MM.1S (cell line): Measurements from ENCODE around the gene NCAM2.

Experiments used
- DNase-seq: peaks from one replicate; pipeline ENCODE4 v3.0.0-alpha.2; 2015
- H2AFZ ChIP-seq: fragments of 300-600 bp; sonication (generic); 2 replicates; pipeline ENCODE4 v1.6.0; 2016; ENCODE audit warnings: antibody characterized with exemption, low read length
- H3F3A ChIP-seq: fragments of 300-600 bp; sonication (generic); 2 replicates; pipeline ENCODE4 v1.6.1; 2016; ENCODE audit warnings: mild to moderate bottlenecking, antibody characterized with exemption, low read length, moderate library complexity, mixed read lengths; ENCODE audit not compliant: insufficient read depth
- H3K27ac ChIP-seq: fragments of 300-600 bp; sonication (generic); 2 replicates; pipeline ENCODE4 v1.5.1; 2016; ENCODE audit warnings: mild to moderate bottlenecking, low read length
- H3K27me3 ChIP-seq: fragments of 300-600 bp; sonication (generic); replicated peaks from 2 replicates; pipeline ENCODE4 v1.6.0; 2016; ENCODE audit warnings: low read length; ENCODE audit not compliant: insufficient read depth
- H3K36me3 ChIP-seq: fragments of 300-600 bp; sonication (generic); replicated peaks from 2 replicates; pipeline ENCODE4 v1.6.1; 2016; ENCODE audit warnings: mild to moderate bottlenecking, low read length, mixed read lengths; ENCODE audit not compliant: insufficient read depth
- H3K4me1 ChIP-seq: fragments of 300-600 bp; sonication (generic); 2 replicates; pipeline ENCODE4 v1.6.1; 2016; ENCODE audit warnings: low read length, mixed read lengths
- H3K4me2 ChIP-seq: fragments of 300-600 bp; sonication (generic); 2 replicates; pipeline ENCODE4 v1.6.0; 2016; ENCODE audit warnings: low read depth, low read length
- H3K4me3 ChIP-seq: fragments of 300-600 bp; sonication (generic); 2 replicates; pipeline ENCODE4 v1.5.1; 2016; ENCODE audit warnings: low read length, mixed read lengths
- H3K79me2 ChIP-seq: fragments of 300-600 bp; sonication (generic); 2 replicates; pipeline ENCODE4 v1.6.1; 2016; ENCODE audit warnings: mixed run types, low read length, mixed read lengths
- H3K9ac ChIP-seq: fragments of 300-600 bp; sonication (generic); 2 replicates; pipeline ENCODE4 v1.6.1; 2016; ENCODE audit warnings: low read length, mixed read lengths
- H3K9me2 ChIP-seq: fragments of 300-600 bp; sonication (generic); replicated peaks from 2 replicates; pipeline ENCODE4 v1.6.1; 2016; ENCODE audit warnings: mild to moderate bottlenecking, low read length, mixed read lengths; ENCODE audit not compliant: insufficient read depth
- H3K9me3 ChIP-seq: fragments of 300-600 bp; sonication (generic); replicated peaks from 2 replicates; pipeline ENCODE4 v1.6.1; 2016; ENCODE audit warnings: mild to moderate bottlenecking, low read length, mixed read lengths; ENCODE audit not compliant: insufficient read depth
- H4K20me1 ChIP-seq: fragments of 300-600 bp; sonication (generic); 2 replicates; pipeline ENCODE4 v1.6.1; 2016; ENCODE audit warnings: mild to moderate bottlenecking, low read length, moderate library complexity, mixed read lengths; ENCODE audit not compliant: insufficient read depth
- CTCF ChIP-seq: fragments of 300-600 bp; sonication (generic); IDR thresholded peaks from 2 replicates; pipeline ENCODE4 v1.5.1; 2016; ENCODE audit warnings: antibody characterized with exemption, low read length, mixed read lengths
- EZH2 ChIP-seq: fragments of 300-600 bp; sonication (generic); optimal IDR thresholded peaks from 2 replicates; pipeline ENCODE3; 2017; ENCODE audit warnings: low read depth, mild to moderate bottlenecking, antibody characterized with exemption, low read length, mixed read lengths
- EZH2phosphoT487 ChIP-seq: fragments of 300-600 bp; sonication (generic); IDR thresholded peaks from 2 replicates; pipeline ENCODE4 v1.6.1; 2018; ENCODE audit warnings: antibody characterized with exemption, low read length

Gene NCAM2

GRCh38 chr21:21210552-21210951 lies 212.3 kb downstream of the NCAM2 start:
- no peak for DNase-seq
- Histone ChIP-seq H3K4me1 (no peaks in the 10 kb centered on the region), H3K4me2 (no peak overlapping the region), H4K20me1 (no peaks in the 10 kb centered on the region), H3K79me2 (no peaks in the 10 kb centered on the region), H3K36me3 (no peaks in the 10 kb centered on the region), H3K9me3 (no peaks in the 10 kb centered on the region), H3K27ac (no peak overlapping the region), H3K4me3 (no peak overlapping the region), H3K9ac (no peak overlapping the region), H3F3A (no peaks in the 10 kb centered on the region), H3K9me2 (no peaks in the 10 kb centered on the region), H3K27me3 (no peaks in the 10 kb centered on the region), H2AFZ (no peak overlapping the region)
- TF ChIP-seq CTCF, result no peak
- no peak for TF ChIP-seq EZH2
- no peak for TF ChIP-seq EZH2phosphoT487

- H3K27me3 ChIP-seq, result no peaks in the 10 kb centered on the region
- no peak overlapping the region for H3K9ac ChIP-seq
- H2AFZ ChIP-seq, result no peak overlapping the region
- no peaks in the 10 kb centered on the region for H3K36me3 ChIP-seq
- H3F3A ChIP-seq, result no peaks in the 10 kb centered on the region
- H3K4me2 ChIP-seq, result no peak overlapping the region
- TF ChIP-seq CTCF (no peak), EZH2phosphoT487 (no peak), EZH2 (no peak)
- H3K9me3 ChIP-seq, result no peaks in the 10 kb centered on the region
- no peaks in the 10 kb centered on the region for H4K20me1 ChIP-seq
- no peak overlapping the region for H3K27ac ChIP-seq
- DNase-seq, result no peak
- H3K9me2 ChIP-seq, result no peaks in the 10 kb centered on the region; the same call in 1 of the 2 replicates
- H3K4me1 ChIP-seq, result no peaks in the 10 kb centered on the region
- H3K4me3 ChIP-seq, result no peak overlapping the region
- H3K79me2 ChIP-seq, result no peaks in the 10 kb centered on the region
Measured at GRCh38 chr21:21213297-21213696, 215.1 kb downstream of the NCAM2 start.

- Histone ChIP-seq H4K20me1 (no peaks in the 10 kb centered on the region), H3K9me3 (no peaks in the 10 kb centered on the region), H3K9ac (no peak overlapping the region), H3K4me2 (no peak overlapping the region), H2AFZ (no peak overlapping the region), H3K9me2 (no peaks in the 10 kb centered on the region; the same call in 1 of the 2 replicates), H3K27ac (no peak overlapping the region), H3K36me3 (no peaks in the 10 kb centered on the region), H3K4me1 (no peaks in the 10 kb centered on the region), H3K79me2 (no peaks in the 10 kb centered on the region), H3K4me3 (no peak overlapping the region), H3K27me3 (no peaks in the 10 kb centered on the region), H3F3A (no peaks in the 10 kb centered on the region)
- no peak for TF ChIP-seq EZH2phosphoT487
- TF ChIP-seq CTCF, result no peak
- no peak for TF ChIP-seq EZH2
- no peak for DNase-seq
Measured at GRCh38 chr21:21216047-21216446, 217.8 kb downstream of the NCAM2 start.
